ENCODE results near the gene EP300. TPM values are rescaled to one million over a fixed set of nuclear protein-coding genes. Genes with fewer than 3 reads are reported as not detected.

EP300 gene
- total and polyA plus RNA-seq, 10 donors: 3.9 to 196 (median 113) TPM

DNA sequence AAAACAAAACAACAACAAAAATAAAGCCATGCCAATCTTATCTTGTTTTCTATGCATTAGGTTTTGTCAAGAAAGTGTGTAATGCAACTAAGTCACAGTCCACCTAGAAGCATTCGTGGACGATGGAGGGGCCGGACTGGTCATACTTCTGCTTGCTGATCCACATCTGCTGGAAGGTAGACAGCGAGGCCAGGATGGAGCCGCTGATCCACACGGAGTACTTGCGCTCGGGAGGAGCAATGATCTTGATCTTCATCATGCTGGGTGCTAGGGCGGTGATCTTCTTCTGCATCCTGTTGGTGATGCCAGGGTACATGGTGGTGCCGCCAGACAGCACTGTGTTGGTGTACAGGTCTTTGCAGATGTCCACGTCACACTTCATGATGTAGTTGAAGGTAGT is 18.3 kb upstream of the EP300 start:
- WGBS, 5 donors: 90 to 96% (median 94%) methylated on average over 8 to 11 of the region's 11 CpGs
- H3K9me3 ChIP-seq: no peaks in the 10 kb centered on the region
- H3K36me3 ChIP-seq: no peaks in the 10 kb centered on the region
- DNase-seq: no peak
- H3K27ac ChIP-seq: no peak overlapping the region
- H3K4me3 ChIP-seq: no peak overlapping the region
- peaks cover 0 to 31% (median 10%) of the 10 kb centered on the region in 6 donors for H3K4me1 ChIP-seq
- intact Hi-C loops (cut with DNase I; ENCODE audit: low total_unique reads): no loop called here
- H3K27me3 ChIP-seq (replicated peaks in 1 of 7): no peaks in the 10 kb centered on the region
- TF ChIP-seq, protein P1, sequence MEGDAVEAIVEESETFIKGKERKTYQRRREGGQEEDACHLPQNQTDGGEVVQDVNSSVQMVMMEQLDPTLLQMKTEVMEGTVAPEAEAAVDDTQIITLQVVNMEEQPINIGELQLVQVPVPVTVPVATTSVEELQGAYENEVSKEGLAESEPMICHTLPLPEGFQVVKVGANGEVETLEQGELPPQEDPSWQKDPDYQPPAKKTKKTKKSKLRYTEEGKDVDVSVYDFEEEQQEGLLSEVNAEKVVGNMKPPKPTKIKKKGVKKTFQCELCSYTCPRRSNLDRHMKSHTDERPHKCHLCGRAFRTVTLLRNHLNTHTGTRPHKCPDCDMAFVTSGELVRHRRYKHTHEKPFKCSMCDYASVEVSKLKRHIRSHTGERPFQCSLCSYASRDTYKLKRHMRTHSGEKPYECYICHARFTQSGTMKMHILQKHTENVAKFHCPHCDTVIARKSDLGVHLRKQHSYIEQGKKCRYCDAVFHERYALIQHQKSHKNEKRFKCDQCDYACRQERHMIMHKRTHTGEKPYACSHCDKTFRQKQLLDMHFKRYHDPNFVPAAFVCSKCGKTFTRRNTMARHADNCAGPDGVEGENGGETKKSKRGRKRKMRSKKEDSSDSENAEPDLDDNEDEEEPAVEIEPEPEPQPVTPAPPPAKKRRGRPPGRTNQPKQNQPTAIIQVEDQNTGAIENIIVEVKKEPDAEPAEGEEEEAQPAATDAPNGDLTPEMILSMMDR (IDR thresholded peaks at IDR 0.05 in 8 of 11, conservative IDR thresholded peaks at IDR 0.05 in 3 of 11): no peak
- TF ChIP-seq POLR2A (IDR thresholded peaks at IDR 0.05): no peak
- TF ChIP-seq POLR2AphosphoS5 (IDR thresholded peaks at IDR 0.05): no peak

DNA sequence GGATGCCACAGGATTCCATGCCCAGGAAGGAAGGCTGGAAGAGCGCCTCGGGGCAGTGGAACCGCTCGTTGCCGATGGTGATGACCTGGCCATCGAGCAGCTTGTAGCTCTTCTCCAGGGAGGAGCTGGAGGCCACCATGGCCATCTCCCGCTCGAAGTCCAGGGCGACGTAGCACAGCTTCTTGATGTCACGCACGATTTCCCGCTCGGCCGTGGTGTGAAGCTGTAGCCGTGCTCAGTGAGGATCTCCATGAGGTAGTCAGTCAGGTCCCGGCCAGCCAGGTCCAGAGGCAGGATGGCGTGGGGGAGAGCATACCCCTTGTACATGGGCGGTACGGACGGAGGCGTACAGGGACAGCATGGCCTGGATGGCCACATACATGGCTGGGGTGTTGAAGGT is 17.9 kb upstream of the EP300 start:
- Histone ChIP-seq H3K27ac (no peak overlapping the region), H3K4me1 (peaks cover 0 to 29% (median 6%) of the 10 kb centered on the region in 6 donors), H3K36me3 (no peaks in the 10 kb centered on the region), H3K27me3 (replicated peaks in 1 of 7) (no peaks in the 10 kb centered on the region), H3K9me3 (no peaks in the 10 kb centered on the region), H3K4me3 (no peak overlapping the region)
- no peak for TF ChIP-seq POLR2AphosphoS5 (IDR thresholded peaks at IDR 0.05)
- TF ChIP-seq, protein P1 (IDR thresholded peaks at IDR 0.05 in 8 of 11, conservative IDR thresholded peaks at IDR 0.05 in 3 of 11): no peak
- no peak for TF ChIP-seq POLR2A (IDR thresholded peaks at IDR 0.05)
- WGBS, 5 donors: 93 to 97% (median 97%) methylated on average over 18 to 22 of the region's 22 CpGs
- DNase-seq: no peak
- intact Hi-C loops (cut with DNase I; ENCODE audit: low total_unique reads): no loop called here

GRCh38 chr22:41074941-41075710 is 17.3 kb upstream of the EP300 start:
- H3K27ac ChIP-seq: no peak overlapping the region
- WGBS, 5 donors: 84 to 95% (median 93%) methylated on average over 9 to 26 of the region's 26 CpGs
- no peak for TF ChIP-seq POLR2AphosphoS5 (IDR thresholded peaks at IDR 0.05)
- TF ChIP-seq, protein P1 (IDR thresholded peaks at IDR 0.05 in 8 of 11, conservative IDR thresholded peaks at IDR 0.05 in 3 of 11): no peak
- no peak for TF ChIP-seq POLR2A (IDR thresholded peaks at IDR 0.05)
- no peaks in the 10 kb centered on the region for H3K36me3 ChIP-seq
- H3K27me3 ChIP-seq (replicated peaks in 1 of 7): no peaks in the 10 kb centered on the region
- no peak for DNase-seq
- H3K4me1 ChIP-seq: peaks cover 0 to 22% (median 2%) of the 10 kb centered on the region in 6 donors
- H3K9me3 ChIP-seq: no peaks in the 10 kb centered on the region
- no peak overlapping the region for H3K4me3 ChIP-seq
- intact Hi-C loops (cut with DNase I; ENCODE audit: low total_unique reads): no loop called here

DNA sequence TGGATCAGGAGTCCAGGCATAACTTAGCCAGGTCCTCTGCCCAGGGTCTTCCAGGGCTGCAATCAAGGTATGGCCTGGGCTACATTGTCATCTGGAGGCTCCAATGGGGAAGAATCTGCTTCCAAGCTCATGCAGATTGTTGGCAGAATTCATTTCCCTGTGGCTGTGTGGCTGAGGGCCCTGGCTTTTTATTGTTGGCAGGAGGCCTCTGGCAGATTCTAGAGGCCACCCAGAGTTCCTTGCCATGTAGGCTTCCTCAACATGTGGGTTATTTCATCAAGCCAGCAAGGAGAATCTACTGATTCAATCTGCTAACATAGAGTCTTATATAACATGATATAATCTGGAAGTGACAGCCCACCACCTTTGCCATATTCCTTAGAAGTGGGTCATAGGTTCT is 16.4 kb upstream of the EP300 start:
- TF ChIP-seq POLR2A (IDR thresholded peaks at IDR 0.05) (no peak), POLR2AphosphoS5 (IDR thresholded peaks at IDR 0.05) (no peak)
- TF ChIP-seq, protein P1 (IDR thresholded peaks at IDR 0.05 in 8 of 11, conservative IDR thresholded peaks at IDR 0.05 in 3 of 11): no peak
- Histone ChIP-seq H3K27ac (no peak overlapping the region), H3K9me3 (no peaks in the 10 kb centered on the region), H3K4me3 (no peak overlapping the region), H3K4me1 (peaks cover 0 to 14% (median 0%) of the 10 kb centered on the region in 6 donors), H3K36me3 (no peaks in the 10 kb centered on the region), H3K27me3 (replicated peaks in 1 of 7) (no peaks in the 10 kb centered on the region)
- intact Hi-C loops (cut with DNase I; ENCODE audit: low total_unique reads): no loop called here
- no peak for DNase-seq

Data from spleen (tissue), 11 donors.